DMS153 (cell line): ENCODE results near the gene CSH1.
"Not testable (repeated sequence)": the region's sequence is repeated elsewhere in the genome, so short reads cannot be mapped to it uniquely, and the experiment has no call there.

ENCODE experiments used
- DNase-seq: peaks from one replicate; lab custom pipeline; 2025; lab: John Stamatoyannopoulos, UW

CSH1 gene

GRCh38 chr17:63903787-63904201 lies 7.4 kb upstream of the CSH1 start:
- not testable (repeated sequence) for DNase-seq

GRCh38 chr17:63901971-63902370 lies 5.6 kb upstream of the CSH1 start:
- DNase-seq = not testable (repeated sequence)

GRCh38 chr17:63898899-63899798 lies 2.8 kb upstream of the CSH1 start:
- DNase-seq = not testable (repeated sequence)

- DNase-seq = not testable (repeated sequence)
These were observed 1.6 kb downstream of the CSH1 start for GRCh38 chr17:63894821-63895220.

GRCh38 chr17:63894021-63894420 lies 2.4 kb downstream of the CSH1 start:
- not testable (repeated sequence) for DNase-seq

GRCh38 chr17:63892316-63893037 lies 3.9 kb downstream of the CSH1 start:
- not testable (repeated sequence) for DNase-seq

- peak; percentile 1 for DNase-seq
These were observed 7.1 kb downstream of the CSH1 start for GRCh38 chr17:63889026-63889848.

GRCh38 chr17:63885119-63885518 lies 11.3 kb downstream of the CSH1 start:
- DNase-seq = not testable (repeated sequence)

GRCh38 chr17:63882626-63883126 lies 13.7 kb downstream of the CSH1 start:
- DNase-seq = not testable (repeated sequence)

- DNase-seq = peak; percentile 2
These were observed 14.3 kb downstream of the CSH1 start, which contains the start of gene GH2 for GRCh38 chr17:63881935-63882601. GH2 (minus strand) TSS chr17:63881944; CDS start chr17:63881801, 143 bp downstream.

GRCh38 chr17:63881337-63881736 lies 15.0 kb downstream of the CSH1 start:
- DNase-seq = peak; percentile 16

GRCh38 chr17:63880706-63881105 lies 15.7 kb downstream of the CSH1 start:
- no peak for DNase-seq

GRCh38 chr17:63878413-63878812 lies 18.0 kb downstream of the CSH1 start:
- DNase-seq = not testable (repeated sequence)

GRCh38 chr17:63874693-63875092 lies 21.7 kb downstream of the CSH1 start:
- DNase-seq = not testable (repeated sequence)

- not testable (repeated sequence) for DNase-seq
These were observed 22.2 kb downstream of the CSH1 start for GRCh38 chr17:63874061-63874626.

- not testable (repeated sequence) for DNase-seq
These were observed 22.8 kb downstream of the CSH1 start, which contains the start of gene CSH2 for GRCh38 chr17:63873577-63873976. CSH2 (minus strand) TSS chr17:63873677; CDS start chr17:63873614, 63 bp downstream.

GRCh38 chr17:63871646-63872365 lies 24.6 kb downstream of the CSH1 start:
- not testable (repeated sequence) for DNase-seq

GRCh38 chr17:63870292-63870665 lies 26.1 kb downstream of the CSH1 start:
- DNase-seq = not testable (repeated sequence)

GRCh38 chr17:63869491-63870291 lies 26.7 kb downstream of the CSH1 start:
- not testable (repeated sequence) for DNase-seq
